K562 (cell line): ENCODE results near the gene COP1. TPM values are rescaled to one million over a fixed set of nuclear protein-coding genes. Genes with fewer than 3 reads are reported as not detected.

Experiments
- HSF4 ChIP-seq: fragments of 250-450 bp; sonication (Bioruptor Pico); IDR thresholded peaks from 2 replicates; pipeline ENCODE4 v2.1.2; 2022; ENCODE audit warnings: mild to moderate bottlenecking, moderate library complexity, borderline replicate concordance
- NCOA6 ChIP-seq: fragments of 450-650 bp; IDR thresholded peaks from 2 replicates; pipeline ENCODE4 v1.6.1; 2017; ENCODE audit warnings: mild to moderate bottlenecking
- ZEB2 ChIP-seq: fragments of 450-650 bp; IDR thresholded peaks from 2 replicates; pipeline ENCODE4 v1.6.1; 2016
- ZNF444 ChIP-seq: fragments of 250-450 bp; sonication (Bioruptor Pico); IDR thresholded peaks from 2 replicates; pipeline ENCODE4 v1.4.0; 2020; ENCODE audit warnings: mild to moderate bottlenecking, moderate library complexity
- ZNF57 ChIP-seq: fragments of 450-650 bp; formaldehyde crosslinking; IDR thresholded peaks from 2 replicates; pipeline ENCODE4 v1.4.0; 2020; ENCODE audit warnings: mild to moderate bottlenecking, moderate library complexity
- polyA plus RNA-seq, 8 experiments: library from polyadenylated mRNA; depleted of rRNA in 4 of 8; stranded (reverse) in 5 of 8; unstranded in 3 of 8; fragments of >200 nt; fragmentation: Nextera tagmentation in 2 of 8; fragmentation: Illumina TruSeq in 1 of 8; extraction: Ambion mirVana in 2 of 8; extraction: Trizol in 1 of 8; gene quantifications; 2 replicates each; pipeline versions ENCODE4 v1.2.1 to v1.2.3, GENCODE V29; 2011 to 2014; ENCODE audit warnings: inconsistent platforms in 1 of 8, missing spikeins in 1 of 8
- total RNA-seq, 7 experiments: library from RNA; depleted of rRNA in 6 of 7; stranded (reverse); fragments of >200 nt in 6 of 7; fragmentation: Illumina TruSeq in 2 of 7; extraction: Trizol in 2 of 7; gene quantifications; 2 replicates each; pipeline versions ENCODE4 v1.2.1 to v1.2.3, GENCODE V29; 2011 to 2021; ENCODE audit warnings: low replicate concordance in 1 of 7
- TF ChIP-seq, protein P1 (sequence below): IDR thresholded peaks from 2 replicates; pipeline ENCODE4 v1.6.1; 2012; ENCODE audit warnings: low read depth, low read length, improper control_type of control experiment, borderline replicate concordance
- TF ChIP-seq, protein P2 (sequence below): fragments of 450-650 bp; IDR thresholded peaks from 2 replicates; pipeline ENCODE4 v1.6.1; 2018; ENCODE audit warnings: mild to moderate bottlenecking, low read depth; ENCODE audit not compliant: partially characterized antibody
- TF ChIP-seq, protein P3 (sequence below), 2 experiments: fragments of 450-650 bp; IDR thresholded peaks; 2 replicates each; pipeline ENCODE4 v1.6.1; 2016

COP1 gene
- total and polyA plus RNA-seq, 9 of the 15 experiments (the other 6 are each of a cell fraction or from before 2014, with no cell fraction given), result 25.8 to 77.7 (median 58.6) TPM

GRCh38 chr1:176122282-176122681 lies 84.8 kb downstream of the COP1 start (continued):
- TF ChIP-seq, protein P1, sequence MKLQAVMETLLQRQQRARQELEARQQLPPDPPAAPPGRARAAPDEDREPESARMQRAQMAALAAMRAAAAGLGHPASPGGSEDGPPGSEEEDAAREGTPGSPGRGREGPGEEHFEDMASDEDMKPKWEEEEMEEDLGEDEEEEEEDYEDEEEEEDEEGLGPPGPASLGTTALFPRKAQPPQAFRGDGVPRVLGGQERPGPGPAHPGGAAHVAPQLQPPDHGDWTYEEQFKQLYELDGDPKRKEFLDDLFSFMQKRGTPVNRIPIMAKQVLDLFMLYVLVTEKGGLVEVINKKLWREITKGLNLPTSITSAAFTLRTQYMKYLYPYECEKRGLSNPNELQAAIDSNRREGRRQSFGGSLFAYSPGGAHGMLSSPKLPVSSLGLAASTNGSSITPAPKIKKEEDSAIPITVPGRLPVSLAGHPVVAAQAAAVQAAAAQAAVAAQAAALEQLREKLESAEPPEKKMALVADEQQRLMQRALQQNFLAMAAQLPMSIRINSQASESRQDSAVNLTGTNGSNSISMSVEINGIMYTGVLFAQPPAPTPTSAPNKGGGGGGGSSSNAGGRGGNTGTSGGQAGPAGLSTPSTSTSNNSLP, result no peak
- TF ChIP-seq NCOA6 (no peak), ZNF57 (CRISPR knock-in tag) (no peak), ZNF444 (CRISPR knock-in tag) (no peak), HSF4 (CRISPR knock-in tag) (no peak), ZEB2 (no peak)
- TF ChIP-seq, protein P2, sequence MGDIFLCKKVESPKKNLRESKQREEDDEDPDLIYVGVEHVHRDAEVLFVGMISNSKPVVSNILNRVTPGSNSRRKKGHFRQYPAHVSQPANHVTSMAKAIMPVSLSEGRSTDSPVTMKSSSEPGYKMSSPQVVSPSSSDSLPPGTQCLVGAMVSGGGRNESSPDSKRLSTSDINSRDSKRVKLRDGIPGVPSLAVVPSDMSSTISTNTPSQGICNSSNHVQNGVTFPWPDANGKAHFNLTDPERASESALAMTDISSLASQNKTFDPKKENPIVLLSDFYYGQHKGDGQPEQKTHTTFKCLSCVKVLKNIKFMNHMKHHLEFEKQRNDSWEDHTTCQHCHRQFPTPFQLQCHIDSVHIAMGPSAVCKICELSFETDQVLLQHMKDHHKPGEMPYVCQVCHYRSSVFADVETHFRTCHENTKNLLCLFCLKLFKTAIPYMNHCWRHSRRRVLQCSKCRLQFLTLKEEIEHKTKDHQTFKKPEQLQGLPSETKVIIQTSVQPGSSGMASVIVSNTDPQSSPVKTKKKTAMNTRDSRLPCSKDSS, result peak; percentile 45
- TF ChIP-seq, protein P3, sequence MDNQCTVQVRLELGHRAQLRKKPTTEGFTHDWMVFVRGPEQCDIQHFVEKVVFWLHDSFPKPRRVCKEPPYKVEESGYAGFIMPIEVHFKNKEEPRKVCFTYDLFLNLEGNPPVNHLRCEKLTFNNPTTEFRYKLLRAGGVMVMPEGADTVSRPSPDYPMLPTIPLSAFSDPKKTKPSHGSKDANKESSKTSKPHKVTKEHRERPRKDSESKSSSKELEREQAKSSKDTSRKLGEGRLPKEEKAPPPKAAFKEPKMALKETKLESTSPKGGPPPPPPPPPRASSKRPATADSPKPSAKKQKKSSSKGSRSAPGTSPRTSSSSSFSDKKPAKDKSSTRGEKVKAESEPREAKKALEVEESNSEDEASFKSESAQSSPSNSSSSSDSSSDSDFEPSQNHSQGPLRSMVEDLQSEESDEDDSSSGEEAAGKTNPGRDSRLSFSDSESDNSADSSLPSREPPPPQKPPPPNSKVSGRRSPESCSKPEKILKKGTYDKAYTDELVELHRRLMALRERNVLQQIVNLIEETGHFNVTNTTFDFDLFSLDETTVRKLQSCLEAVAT (IDR thresholded peaks at IDR 0.05), result no peak
